NCI-H2081 treated with DMSO at 0.1 percent for 48 hours (cell line): ENCODE measurements around the gene ZNRD2.
A peak's percentile ranks its signal among the peaks of the same experiment; 100 is the strongest.

Experiments
- DNase-seq: peaks from one replicate; lab custom pipeline; 2025; lab: John Stamatoyannopoulos, UW

Gene ZNRD2

GRCh38 chr11:65573391-65574079 is 3.3 kb downstream of the ZNRD2 start:
- DNase-seq, result no peak

- no peak for DNase-seq
Observed at GRCh38 chr11:65574109-65574810, 4.0 kb downstream of the ZNRD2 start.

- peak; percentile 35 for DNase-seq
Observed at GRCh38 chr11:65574811-65575567, 4.7 kb downstream of the ZNRD2 start.

GRCh38 chr11:65575568-65576231 is 5.4 kb downstream of the ZNRD2 start, which contains the start of gene EHBP1L1:
Gene EHBP1L1 (plus strand): TSS chr11:65576053. CDS start chr11:65576303, 250 bp downstream.
- no peak for DNase-seq

GRCh38 chr11:65576232-65576866 is 6.1 kb downstream of the ZNRD2 start:
- no peak for DNase-seq

- DNase-seq, result no peak
Observed at GRCh38 chr11:65576867-65577755, 6.8 kb downstream of the ZNRD2 start.

- no peak for DNase-seq
Observed at GRCh38 chr11:65577756-65578109, 7.5 kb downstream of the ZNRD2 start.

GRCh38 chr11:65578134-65578533 is 7.9 kb downstream of the ZNRD2 start:
- no peak for DNase-seq

GRCh38 chr11:65578667-65579066 is 8.4 kb downstream of the ZNRD2 start:
- DNase-seq, result no peak

- DNase-seq, result no peak
Observed at GRCh38 chr11:65579291-65579690, 9.0 kb downstream of the ZNRD2 start.

GRCh38 chr11:65580031-65580692 is 9.9 kb downstream of the ZNRD2 start:
- DNase-seq, result no peak

GRCh38 chr11:65580756-65581155 is 10.5 kb downstream of the ZNRD2 start:
- DNase-seq, result no peak

- no peak for DNase-seq
Observed at GRCh38 chr11:65581928-65582327, 11.7 kb downstream of the ZNRD2 start.

GRCh38 chr11:65583589-65583988 is 13.3 kb downstream of the ZNRD2 start:
- DNase-seq, result no peak

GRCh38 chr11:65584106-65584505 is 13.8 kb downstream of the ZNRD2 start:
- no peak for DNase-seq

- no peak for DNase-seq
Observed at GRCh38 chr11:65584723-65585171, 14.5 kb downstream of the ZNRD2 start.

- no peak for DNase-seq
Observed at GRCh38 chr11:65585396-65586246, 15.3 kb downstream of the ZNRD2 start.

- DNase-seq, result no peak
Observed at GRCh38 chr11:65586247-65586630, 16.0 kb downstream of the ZNRD2 start.

- no peak for DNase-seq
Observed at GRCh38 chr11:65586676-65587075, 16.4 kb downstream of the ZNRD2 start.
